PC-3 (cell line): ENCODE results near the gene MACROD2.

Experiments used
- EZH2 ChIP-seq: fragments of 300-600 bp; sonication (generic); IDR thresholded peaks from one replicate; pipeline ENCODE4 v1.6.1; 2017; ENCODE audit warnings: antibody characterized with exemption, mild to moderate bottlenecking, low read length; ENCODE audit not compliant: unreplicated experiment
- EZH2phosphoT487 ChIP-seq: fragments of 300-600 bp; sonication (generic); IDR thresholded peaks from 2 replicates; pipeline ENCODE4 v1.6.1; 2018; ENCODE audit warnings: mild to moderate bottlenecking, antibody characterized with exemption, low read length, borderline replicate concordance
- TF ChIP-seq, protein P1 (sequence below): fragments of 300-600 bp; sonication (generic); conservative IDR thresholded peaks from 2 replicates; pipeline ENCODE4 v1.5.1; 2017; ENCODE audit warnings: antibody characterized with exemption, low read depth, mild to moderate bottlenecking, low read length

DNA sequence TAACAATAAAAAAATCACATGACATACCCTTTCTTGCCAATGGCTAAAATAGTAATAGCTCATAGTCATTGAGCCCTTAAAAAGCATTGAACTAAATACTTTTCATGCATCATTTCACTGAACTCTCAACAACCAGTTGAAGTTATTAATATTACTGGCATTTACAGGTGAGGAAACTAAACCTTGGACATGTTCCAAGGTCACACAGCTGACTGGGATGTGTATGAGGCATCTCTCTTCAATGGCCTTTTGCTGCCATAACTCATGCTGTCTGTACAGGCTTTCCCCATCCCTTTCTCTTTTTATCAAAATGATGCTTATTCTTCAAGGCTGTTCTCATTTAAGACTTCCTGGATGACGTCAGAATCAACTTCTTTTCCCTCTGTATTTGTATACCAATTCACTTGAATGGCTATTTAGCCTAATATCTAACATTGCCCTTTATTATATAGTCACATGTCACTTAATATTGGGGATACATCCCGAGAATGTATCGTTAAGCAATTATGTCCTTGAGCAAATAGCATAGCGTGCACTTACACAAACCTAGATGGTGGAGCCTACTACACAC is 2101.5 kb downstream of the MACROD2 start:
- TF ChIP-seq, protein P1, sequence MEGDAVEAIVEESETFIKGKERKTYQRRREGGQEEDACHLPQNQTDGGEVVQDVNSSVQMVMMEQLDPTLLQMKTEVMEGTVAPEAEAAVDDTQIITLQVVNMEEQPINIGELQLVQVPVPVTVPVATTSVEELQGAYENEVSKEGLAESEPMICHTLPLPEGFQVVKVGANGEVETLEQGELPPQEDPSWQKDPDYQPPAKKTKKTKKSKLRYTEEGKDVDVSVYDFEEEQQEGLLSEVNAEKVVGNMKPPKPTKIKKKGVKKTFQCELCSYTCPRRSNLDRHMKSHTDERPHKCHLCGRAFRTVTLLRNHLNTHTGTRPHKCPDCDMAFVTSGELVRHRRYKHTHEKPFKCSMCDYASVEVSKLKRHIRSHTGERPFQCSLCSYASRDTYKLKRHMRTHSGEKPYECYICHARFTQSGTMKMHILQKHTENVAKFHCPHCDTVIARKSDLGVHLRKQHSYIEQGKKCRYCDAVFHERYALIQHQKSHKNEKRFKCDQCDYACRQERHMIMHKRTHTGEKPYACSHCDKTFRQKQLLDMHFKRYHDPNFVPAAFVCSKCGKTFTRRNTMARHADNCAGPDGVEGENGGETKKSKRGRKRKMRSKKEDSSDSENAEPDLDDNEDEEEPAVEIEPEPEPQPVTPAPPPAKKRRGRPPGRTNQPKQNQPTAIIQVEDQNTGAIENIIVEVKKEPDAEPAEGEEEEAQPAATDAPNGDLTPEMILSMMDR = no peak
- TF ChIP-seq EZH2 (no peak), EZH2phosphoT487 (no peak)
